GM12878 (cell line): ENCODE measurements around the gene HYAL1. TPM values are rescaled to one million over a fixed set of nuclear protein-coding genes. Genes with fewer than 3 reads are reported as not detected.

Experiments
- BCL11A ChIP-seq: IDR thresholded peaks from 2 replicates; pipeline ENCODE4 v1.6.1; 2011; ENCODE audit warnings: low read depth, low read length
- CBX3 ChIP-seq: fragments of 200-600 bp; sonication (generic); IDR thresholded peaks from 2 replicates; pipeline ENCODE4 v1.6.1; 2016; ENCODE audit warnings: low read depth, borderline replicate concordance
- CBX5 ChIP-seq: sonication (generic); IDR thresholded peaks from 2 replicates; pipeline ENCODE4 v1.6.1; 2016; ENCODE audit warnings: low read depth, moderate library complexity, mild to moderate bottlenecking, inconsistent platforms
- CEBPB ChIP-seq, 2 experiments: fragments of 150-350 bp in 1 of 2; IDR thresholded peaks; 2 replicates each; pipeline ENCODE4 v1.6.1; 2012 to 2014; ENCODE audit warnings: low read depth in 2 of 2, low read length in 2 of 2, borderline replicate concordance in 1 of 2, inconsistent platforms in 1 of 2
- DPF2 ChIP-seq: fragments of 450-650 bp; IDR thresholded peaks from 2 replicates; pipeline ENCODE4 v1.6.1; 2017; ENCODE audit warnings: mild to moderate bottlenecking
- FOS ChIP-seq: IDR thresholded peaks from 3 replicates; pipeline ENCODE4 v1.6.1; 2011; ENCODE audit warnings: borderline replicate concordance; ENCODE audit not compliant: insufficient read length; ENCODE audit errors: extremely low read depth
- GABPA ChIP-seq: IDR thresholded peaks from 2 replicates; pipeline ENCODE4 v1.6.1; 2014; ENCODE audit warnings: antibody characterized with exemption, low read depth, mild to moderate bottlenecking, inconsistent platforms
- IKZF2 ChIP-seq, 2 experiments: fragments of 450-650 bp; IDR thresholded peaks; 2 replicates each; pipeline ENCODE4 v1.6.1; 2017; ENCODE audit warnings: mild to moderate bottlenecking in 2 of 2, moderate library complexity in 2 of 2
- JUNB ChIP-seq: IDR thresholded peaks from 2 replicates; pipeline ENCODE4 v1.6.1; 2016; ENCODE audit warnings: antibody characterized with exemption, mild to moderate bottlenecking
- KDM1A ChIP-seq: fragments of 200-600 bp; sonication (generic); IDR thresholded peaks from 2 replicates; pipeline ENCODE4 v1.6.1; 2016; ENCODE audit warnings: borderline replicate concordance
- MTA3 ChIP-seq: IDR thresholded peaks from 2 replicates; pipeline ENCODE4 v1.6.1; 2012; ENCODE audit warnings: low read length, inconsistent platforms, borderline replicate concordance
- PAX5 ChIP-seq: IDR thresholded peaks from 2 replicates; pipeline ENCODE4 v1.6.1; 2011; ENCODE audit warnings: low read depth, low read length, borderline replicate concordance
- POLR2AphosphoS2 ChIP-seq: IDR thresholded peaks from 2 replicates; pipeline ENCODE4 v1.6.1; 2011; ENCODE audit warnings: low read depth, mild to moderate bottlenecking, low read length, improper control_type of control experiment, moderate library complexity
- RBBP5 ChIP-seq: fragments of 200-600 bp; sonication (generic); conservative IDR thresholded peaks from 2 replicates; pipeline ENCODE4 v1.6.1; 2016
- RELA ChIP-seq: fragments of 450-650 bp; IDR thresholded peaks from 2 replicates; pipeline ENCODE4 v1.8.0; 2014; ENCODE audit warnings: borderline replicate concordance; ENCODE audit not compliant: partially characterized antibody
- SMAD1 ChIP-seq: fragments of 450-650 bp; IDR thresholded peaks from 2 replicates; pipeline ENCODE4 v1.6.1; 2018; ENCODE audit warnings: mild to moderate bottlenecking, low read depth; ENCODE audit not compliant: partially characterized antibody
- SMAD5 ChIP-seq: IDR thresholded peaks from 2 replicates; pipeline ENCODE4 v1.6.1; 2016; ENCODE audit warnings: antibody characterized with exemption, low read depth
- STAT1 ChIP-seq: fragments of 450-650 bp; conservative IDR thresholded peaks from 2 replicates; pipeline ENCODE4 v1.6.1; 2014; ENCODE audit warnings: antibody characterized with exemption, mild to moderate bottlenecking
- STAT3 ChIP-seq: IDR thresholded peaks from 2 replicates; pipeline ENCODE4 v1.6.1; 2011; ENCODE audit warnings: low read depth, low read length, improper control_type of control experiment
- TCF7 ChIP-seq: IDR thresholded peaks from 2 replicates; pipeline ENCODE4 v1.6.1; 2014; ENCODE audit warnings: antibody characterized with exemption, borderline replicate concordance
- ZBED1 ChIP-seq: IDR thresholded peaks from 2 replicates; pipeline ENCODE4 v1.6.1; 2016; ENCODE audit warnings: borderline replicate concordance
- ZNF622 ChIP-seq: fragments of 450-650 bp; IDR thresholded peaks from 2 replicates; pipeline ENCODE4 v1.6.1; 2017; ENCODE audit warnings: mild to moderate bottlenecking, inconsistent platforms
- polyA plus RNA-seq, 11 experiments: library from polyadenylated mRNA; depleted of rRNA in 4 of 11; unstranded in 6 of 11; stranded (reverse) in 5 of 11; fragments of >200 nt; fragmentation: Nextera tagmentation in 4 of 11; fragmentation: Illumina TruSeq in 1 of 11; extraction: Ambion mirVana in 4 of 11; extraction: Trizol in 1 of 11; gene quantifications; 1 replicate in 1 of 11; 2 replicates in 10 of 11; pipeline versions ENCODE4 v1.2.1 to v1.2.3, GENCODE V29; 2011 to 2016; ENCODE audit warnings: inconsistent platforms in 2 of 11, missing spikeins in 2 of 11, low read depth in 1 of 11
- total RNA-seq, 4 experiments: library from RNA; depleted of rRNA in 3 of 4; stranded (reverse); fragments of >200 nt in 3 of 4; fragmentation: Illumina TruSeq in 1 of 4; extraction: Trizol in 1 of 4; gene quantifications; 2 replicates each; pipeline versions ENCODE4 v1.2.1 to v1.2.3, GENCODE V29; 2013 to 2021
- TF ChIP-seq, protein P1 (sequence below): IDR thresholded peaks from 2 replicates; pipeline ENCODE4 v1.6.1; 2012; ENCODE audit warnings: low read length, inconsistent platforms
- TF ChIP-seq, protein P2 (sequence below): fragments of 150-350 bp; IDR thresholded peaks from 2 replicates; pipeline ENCODE4 v1.6.1; 2016; ENCODE audit warnings: low read depth, low read length

The HYAL1 gene
- total and polyA plus RNA-seq, 10 of the 15 experiments (the other 5 are each of a cell fraction or from before 2014, with no cell fraction given), result 0.04 to 0.55 (median 0.18) TPM; not detected in 2

DNA sequence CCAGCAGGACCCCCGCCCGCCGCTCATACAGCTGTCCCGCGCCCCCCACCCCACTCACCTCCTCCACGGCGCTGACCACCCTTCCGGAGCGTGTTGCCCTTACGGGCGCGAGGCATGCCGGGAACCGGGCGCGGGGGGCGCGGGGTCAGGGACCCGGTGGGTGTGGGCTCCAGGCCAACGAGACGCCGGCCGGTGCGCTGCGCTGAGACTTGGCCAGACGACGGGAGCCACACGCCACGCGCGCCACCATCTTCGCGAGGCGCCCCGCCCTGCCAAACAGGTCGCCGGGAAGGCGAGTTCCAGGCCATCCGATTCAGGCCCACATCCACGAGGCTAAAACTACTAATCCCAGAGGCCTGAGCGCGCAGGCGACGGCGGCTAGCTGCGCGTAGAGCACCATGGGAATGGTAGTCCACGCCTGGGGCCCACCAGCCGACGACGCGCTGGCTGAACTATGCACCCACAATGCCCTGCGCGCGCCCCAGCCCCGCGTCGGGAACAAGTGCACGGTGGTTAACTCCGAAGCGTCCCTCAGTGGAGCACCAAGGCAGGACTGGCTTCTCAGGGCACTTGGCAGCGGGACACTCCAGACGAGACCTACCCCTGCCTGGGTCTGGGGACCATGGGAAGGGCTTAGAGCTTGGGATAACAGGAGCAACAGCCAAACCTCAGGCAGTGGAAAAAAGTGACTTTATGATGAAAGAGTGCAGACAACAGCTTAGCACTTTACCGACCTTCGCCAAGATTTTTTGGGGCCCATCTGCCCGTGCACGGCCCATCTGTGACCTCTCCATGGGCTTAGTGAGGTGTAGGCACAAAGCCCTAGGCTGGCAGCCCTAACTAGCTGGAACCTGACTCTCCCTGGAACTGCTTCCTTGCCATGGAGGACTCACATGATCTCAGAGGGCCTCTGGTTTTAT, 11.0 kb downstream of the HYAL1 start, which contains the start of gene IFRD2 (continued):
- TF ChIP-seq CBX3 (no peak), IKZF2 (IDR thresholded peaks at IDR 0.05) (no peak; a peak in 1 of 4 replicates), BCL11A (no peak), DPF2 (no peak), SMAD5 (peak; percentile 38; the same call in 1 of the 2 replicates), POLR2AphosphoS2 (peak; percentile 69; the same call in 1 of the 2 replicates), MTA3 (no peak), STAT3 (no peak), PAX5 (0 out of 2 replicates have a peak, but pooled peaks have one; percentile 49), RBBP5 (no peak), KDM1A (no peak), CBX5 (no peak), JUNB (no peak), TCF7 (no peak), FOS (no peak), RELA (peak; percentile 90), ZBED1 (no peak), STAT1 (peak; percentile 91; the same call in 1 of the 2 replicates), GABPA (no peak), SMAD1 (no peak), ZNF622 (no peak), CEBPB (IDR thresholded peaks at IDR 0.05; ENCODE audit: borderline replicate concordance in 1 of 2, low read depth in 2 of 2, low read length in 2 of 2) (no peak)
- TF ChIP-seq, protein P1, sequence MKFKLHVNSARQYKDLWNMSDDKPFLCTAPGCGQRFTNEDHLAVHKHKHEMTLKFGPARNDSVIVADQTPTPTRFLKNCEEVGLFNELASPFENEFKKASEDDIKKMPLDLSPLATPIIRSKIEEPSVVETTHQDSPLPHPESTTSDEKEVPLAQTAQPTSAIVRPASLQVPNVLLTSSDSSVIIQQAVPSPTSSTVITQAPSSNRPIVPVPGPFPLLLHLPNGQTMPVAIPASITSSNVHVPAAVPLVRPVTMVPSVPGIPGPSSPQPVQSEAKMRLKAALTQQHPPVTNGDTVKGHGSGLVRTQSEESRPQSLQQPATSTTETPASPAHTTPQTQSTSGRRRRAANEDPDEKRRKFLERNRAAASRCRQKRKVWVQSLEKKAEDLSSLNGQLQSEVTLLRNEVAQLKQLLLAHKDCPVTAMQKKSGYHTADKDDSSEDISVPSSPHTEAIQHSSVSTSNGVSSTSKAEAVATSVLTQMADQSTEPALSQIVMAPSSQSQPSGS, result no peak
- TF ChIP-seq, protein P2, sequence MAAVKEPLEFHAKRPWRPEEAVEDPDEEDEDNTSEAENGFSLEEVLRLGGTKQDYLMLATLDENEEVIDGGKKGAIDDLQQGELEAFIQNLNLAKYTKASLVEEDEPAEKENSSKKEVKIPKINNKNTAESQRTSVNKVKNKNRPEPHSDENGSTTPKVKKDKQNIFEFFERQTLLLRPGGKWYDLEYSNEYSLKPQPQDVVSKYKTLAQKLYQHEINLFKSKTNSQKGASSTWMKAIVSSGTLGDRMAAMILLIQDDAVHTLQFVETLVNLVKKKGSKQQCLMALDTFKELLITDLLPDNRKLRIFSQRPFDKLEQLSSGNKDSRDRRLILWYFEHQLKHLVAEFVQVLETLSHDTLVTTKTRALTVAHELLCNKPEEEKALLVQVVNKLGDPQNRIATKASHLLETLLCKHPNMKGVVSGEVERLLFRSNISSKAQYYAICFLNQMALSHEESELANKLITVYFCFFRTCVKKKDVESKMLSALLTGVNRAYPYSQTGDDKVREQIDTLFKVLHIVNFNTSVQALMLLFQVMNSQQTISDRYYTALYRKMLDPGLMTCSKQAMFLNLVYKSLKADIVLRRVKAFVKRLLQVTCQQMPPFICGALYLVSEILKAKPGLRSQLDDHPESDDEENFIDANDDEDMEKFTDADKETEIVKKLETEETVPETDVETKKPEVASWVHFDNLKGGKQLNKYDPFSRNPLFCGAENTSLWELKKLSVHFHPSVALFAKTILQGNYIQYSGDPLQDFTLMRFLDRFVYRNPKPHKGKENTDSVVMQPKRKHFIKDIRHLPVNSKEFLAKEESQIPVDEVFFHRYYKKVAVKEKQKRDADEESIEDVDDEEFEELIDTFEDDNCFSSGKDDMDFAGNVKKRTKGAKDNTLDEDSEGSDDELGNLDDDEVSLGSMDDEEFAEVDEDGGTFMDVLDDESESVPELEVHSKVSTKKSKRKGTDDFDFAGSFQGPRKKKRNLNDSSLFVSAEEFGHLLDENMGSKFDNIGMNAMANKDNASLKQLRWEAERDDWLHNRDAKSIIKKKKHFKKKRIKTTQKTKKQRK, result no peak
